Body of pancreas (tissue), 4 donors: Measurements from ENCODE around the gene DUS1L. TPM values are rescaled to one million over a fixed set of nuclear protein-coding genes. Genes with fewer than 3 reads are reported as not detected.
"Not testable (repeated sequence)": the region's sequence is repeated elsewhere in the genome, so short reads cannot be mapped to it uniquely, and the experiment has no call there.

Source experiments
- ATAC-seq: fragments of 150-250 bp; one replicate; pipeline ENCODE4 v1.9.1; 2016
- DNase-seq, 4 donors: peaks; one replicate each; pipeline ENCODE4 v3.0.0-alpha.2; 2019
- H3K27ac ChIP-seq, 4 donors: fragments of 200-600 bp; sonication (generic); 1 replicate in 3 of 4; 2 replicates in 1 of 4; pipeline versions ENCODE4 v1.5.1 to v1.6.1; 2016 to 2019; ENCODE audit warnings: mild to moderate bottlenecking in 1 of 4, mixed read lengths in 1 of 4, moderate library complexity in 1 of 4
- H3K27me3 ChIP-seq, 2 donors: fragments of 200-600 bp; sonication (generic); one replicate each; pipeline ENCODE4 v1.6.0; 2016; ENCODE audit warnings: mild to moderate bottlenecking in 1 of 2
- H3K36me3 ChIP-seq, 2 donors: fragments of 200-600 bp; sonication (generic); replicated peaks in 1 of 2; 2 replicates each; pipeline ENCODE4 v1.5.1; 2016; ENCODE audit warnings: low read depth in 2 of 2; ENCODE audit not compliant: insufficient read depth in 1 of 2
- H3K4me1 ChIP-seq: fragments of 200-600 bp; sonication (generic); one replicate; pipeline ENCODE4 v1.6.0; 2016
- H3K4me3 ChIP-seq, 2 donors: fragments of 200-600 bp; sonication (generic); 1 replicate in 1 of 2; 2 replicates in 1 of 2; pipeline ENCODE4 v1.5.1; 2016 to 2019
- H3K9me3 ChIP-seq, 3 donors: fragments of 200-600 bp; sonication (generic); 1 replicate in 2 of 3; 2 replicates in 1 of 3; pipeline ENCODE4 v1.5.1; 2016
- POLR2A ChIP-seq, 3 donors: fragments of 450-650 bp; IDR thresholded peaks; one replicate each; pipeline ENCODE4 v1.6.1; 2016; ENCODE audit warnings: antibody characterized with exemption in 3 of 3, mild to moderate bottlenecking in 2 of 3
- WGBS, 2 donors: methylation state at CpG; one replicate each; pipeline ENCODE4 v1.1.5; 2017; 5-methylcytosine and 5-hydroxymethylcytosine counted together
- intact Hi-C: fragments of 100-400 bp; cut with DNase I; formaldehyde crosslinking; loops from one replicate; pipeline ENCODE4 v1.15.1; 2023
- total RNA-seq, 2 donors: library from RNA; depleted of rRNA; stranded (reverse); fragments of >200 nt; gene quantifications; one replicate each; pipeline ENCODE4 v1.1.0, GENCODE V29; 2016
- TF ChIP-seq, protein P1 (sequence below), 7 experiments: fragments of 450-650 bp in 4 of 7; fragments of 200-600 bp in 3 of 7; sonication (generic) in 3 of 7; IDR thresholded peaks; one replicate each; pipeline ENCODE4 v1.5.1; 2016 to 2019; ENCODE audit warnings: antibody characterized with exemption in 7 of 7

DUS1L gene
- total RNA-seq, 2 donors from 2014 or later = 76.0 to 128 TPM

DNA sequence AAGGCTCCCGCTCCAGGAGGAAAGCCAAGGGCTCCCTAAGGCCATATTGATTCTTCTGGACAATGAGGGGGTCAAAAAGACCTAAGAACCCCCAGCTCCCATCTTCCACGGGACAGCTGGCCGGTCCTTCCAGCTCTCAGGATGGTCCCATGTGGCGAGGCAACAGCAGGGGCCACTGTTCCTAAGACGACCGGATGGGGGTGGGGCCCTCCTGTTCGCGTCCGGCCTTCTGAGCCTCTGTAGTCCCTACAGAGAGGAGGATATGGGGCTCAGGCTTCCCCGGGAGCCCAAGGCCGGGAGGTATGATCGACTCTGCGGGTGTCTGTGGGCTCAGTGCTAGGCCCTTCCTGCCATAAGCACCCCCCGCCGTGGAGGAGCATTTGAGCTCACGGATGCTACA is 22.1 kb downstream of the DUS1L start:
- intact Hi-C loops = no loop called here
- H3K27me3 ChIP-seq = no peaks in the 10 kb centered on the region
- peaks cover 10% of the 10 kb centered on the region for H3K4me1 ChIP-seq
- H3K4me3 ChIP-seq = no peak overlapping the region
- ATAC-seq (no peak), DNase-seq (no peak)
- H3K9me3 ChIP-seq = no peaks in the 10 kb centered on the region
- WGBS, 2 donors = 74 to 80% methylated on average over 6 to 16 of the region's 16 CpGs
- TF ChIP-seq, protein P1, sequence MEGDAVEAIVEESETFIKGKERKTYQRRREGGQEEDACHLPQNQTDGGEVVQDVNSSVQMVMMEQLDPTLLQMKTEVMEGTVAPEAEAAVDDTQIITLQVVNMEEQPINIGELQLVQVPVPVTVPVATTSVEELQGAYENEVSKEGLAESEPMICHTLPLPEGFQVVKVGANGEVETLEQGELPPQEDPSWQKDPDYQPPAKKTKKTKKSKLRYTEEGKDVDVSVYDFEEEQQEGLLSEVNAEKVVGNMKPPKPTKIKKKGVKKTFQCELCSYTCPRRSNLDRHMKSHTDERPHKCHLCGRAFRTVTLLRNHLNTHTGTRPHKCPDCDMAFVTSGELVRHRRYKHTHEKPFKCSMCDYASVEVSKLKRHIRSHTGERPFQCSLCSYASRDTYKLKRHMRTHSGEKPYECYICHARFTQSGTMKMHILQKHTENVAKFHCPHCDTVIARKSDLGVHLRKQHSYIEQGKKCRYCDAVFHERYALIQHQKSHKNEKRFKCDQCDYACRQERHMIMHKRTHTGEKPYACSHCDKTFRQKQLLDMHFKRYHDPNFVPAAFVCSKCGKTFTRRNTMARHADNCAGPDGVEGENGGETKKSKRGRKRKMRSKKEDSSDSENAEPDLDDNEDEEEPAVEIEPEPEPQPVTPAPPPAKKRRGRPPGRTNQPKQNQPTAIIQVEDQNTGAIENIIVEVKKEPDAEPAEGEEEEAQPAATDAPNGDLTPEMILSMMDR (IDR thresholded peaks at IDR 0.05) = no peak
- TF ChIP-seq POLR2A (IDR thresholded peaks at IDR 0.05) = no peak
- no peaks in the 10 kb centered on the region for H3K36me3 ChIP-seq
- no peak overlapping the region for H3K27ac ChIP-seq

DNA sequence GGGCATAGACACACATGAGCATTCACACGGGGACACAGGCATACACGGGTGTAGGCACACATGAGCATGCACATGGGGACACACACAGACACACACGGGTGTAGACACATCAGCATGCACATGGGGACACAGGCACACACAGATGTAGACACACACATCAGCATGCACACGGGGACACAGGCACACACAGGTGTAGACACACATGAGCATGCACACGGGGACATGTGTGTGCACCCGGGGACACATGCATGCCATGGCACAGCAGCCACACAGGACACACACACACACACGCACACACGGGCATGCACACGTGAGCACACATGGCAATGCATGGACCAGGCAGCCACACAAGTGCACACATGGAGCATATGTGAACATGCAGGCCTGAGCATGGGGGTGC is 23.0 kb downstream of the DUS1L start:
- DNase-seq (no peak), ATAC-seq (no peak)
- no peaks in the 10 kb centered on the region for H3K9me3 ChIP-seq
- no peak for TF ChIP-seq POLR2A (IDR thresholded peaks at IDR 0.05)
- TF ChIP-seq, protein P1 (IDR thresholded peaks at IDR 0.05) = no peak
- no peak overlapping the region for H3K4me3 ChIP-seq
- H3K4me1 ChIP-seq = peaks cover 15% of the 10 kb centered on the region
- no peaks in the 10 kb centered on the region for H3K27me3 ChIP-seq
- intact Hi-C loops = no loop called here
- H3K36me3 ChIP-seq = no peaks in the 10 kb centered on the region
- 77 to 83% methylated on average over 3 to 9 of the region's 9 CpGs for WGBS, 2 donors
- no peak overlapping the region for H3K27ac ChIP-seq

DNA sequence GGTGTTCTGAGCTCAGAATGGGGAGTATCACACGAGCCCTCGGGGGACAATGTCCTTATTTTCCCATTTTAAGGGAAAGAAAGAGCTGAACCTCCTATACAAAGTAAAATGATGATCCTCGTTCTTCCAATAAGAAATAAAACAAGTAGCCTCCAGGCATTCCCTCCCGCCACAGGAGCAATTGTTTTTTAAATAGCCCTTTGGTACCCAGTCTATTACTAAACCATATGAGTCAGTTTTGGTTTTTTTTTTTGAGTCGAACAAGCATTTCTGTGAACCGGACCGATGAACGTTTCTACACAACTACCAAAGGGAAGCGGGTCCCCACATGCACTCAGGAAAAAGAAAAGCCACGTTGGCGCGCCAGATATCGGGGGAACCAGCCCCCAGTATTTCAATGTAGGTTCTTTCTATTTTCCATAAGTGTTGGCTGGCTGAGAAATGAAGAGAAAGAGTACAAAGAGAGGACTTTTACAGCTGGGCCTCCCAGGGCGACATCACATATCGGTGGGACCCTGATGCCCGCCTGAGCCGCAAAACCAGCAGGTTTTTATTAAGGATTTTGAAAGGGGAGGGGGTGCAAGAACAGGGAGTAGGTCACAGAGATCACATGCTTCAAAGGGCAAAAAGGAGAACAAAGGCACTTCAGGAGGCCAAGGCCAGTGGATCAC is 24.3 kb downstream of the DUS1L start:
- ATAC-seq (no peak), DNase-seq (no peak)
- Histone ChIP-seq H3K27me3 (no peaks in the 10 kb centered on the region), H3K27ac (no peak overlapping the region), H3K36me3 (no peaks in the 10 kb centered on the region), H3K9me3 (no peaks in the 10 kb centered on the region), H3K4me1 (peaks cover 23% of the 10 kb centered on the region), H3K4me3 (no peak overlapping the region)
- TF ChIP-seq POLR2A (IDR thresholded peaks at IDR 0.05) = no peak
- TF ChIP-seq, protein P1 (IDR thresholded peaks at IDR 0.05) = no peak
- 85 to 88% methylated on average over 17 of the region's 17 CpGs for WGBS, 2 donors
- intact Hi-C loops = no loop called here

DNA sequence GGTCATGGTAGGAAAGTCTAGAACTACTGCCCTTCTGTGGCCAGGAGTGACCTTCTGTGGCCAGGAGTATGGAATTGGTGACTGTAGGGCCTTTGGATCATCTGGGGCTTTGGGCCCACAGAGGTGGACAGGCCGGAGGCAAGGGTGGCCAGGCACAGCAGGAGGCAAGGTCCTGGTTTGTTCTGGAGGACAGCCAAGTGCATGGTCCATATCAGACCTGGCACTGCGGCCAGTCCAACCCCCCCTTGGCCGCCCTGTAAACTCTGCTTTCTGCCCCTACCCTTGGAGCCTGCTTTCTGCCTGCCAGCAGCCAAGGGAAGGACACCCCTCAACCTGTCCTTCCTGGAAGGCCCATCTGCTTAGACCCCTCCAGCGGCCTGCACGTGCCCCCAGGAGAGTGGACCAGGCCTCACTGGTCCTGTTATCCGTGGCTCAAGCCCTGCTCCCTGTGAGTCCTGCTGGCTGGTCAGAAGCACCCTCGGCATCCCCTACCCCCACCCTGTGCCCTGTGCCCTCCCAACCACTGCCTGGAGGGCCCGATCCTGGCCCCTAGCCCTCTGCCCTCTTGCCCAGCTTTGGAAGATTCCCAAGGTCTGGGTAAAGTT is 25.8 kb downstream of the DUS1L start:
- no peak overlapping the region for H3K27ac ChIP-seq
- intact Hi-C loops = no loop called here
- peak in 1 of 4 donors; percentile 54 for DNase-seq
- no peak overlapping the region for H3K4me3 ChIP-seq
- WGBS, 2 donors = 59 to 71% methylated on average over 2 to 8 of the region's 8 CpGs
- no peaks in the 10 kb centered on the region for H3K36me3 ChIP-seq
- ATAC-seq = no peak
- peaks cover 30% of the 10 kb centered on the region for H3K4me1 ChIP-seq
- no peaks in the 10 kb centered on the region for H3K27me3 ChIP-seq
- TF ChIP-seq, protein P1 (IDR thresholded peaks at IDR 0.05) = no peak
- TF ChIP-seq POLR2A (IDR thresholded peaks at IDR 0.05) = no peak
- H3K9me3 ChIP-seq = no peaks in the 10 kb centered on the region

DNA sequence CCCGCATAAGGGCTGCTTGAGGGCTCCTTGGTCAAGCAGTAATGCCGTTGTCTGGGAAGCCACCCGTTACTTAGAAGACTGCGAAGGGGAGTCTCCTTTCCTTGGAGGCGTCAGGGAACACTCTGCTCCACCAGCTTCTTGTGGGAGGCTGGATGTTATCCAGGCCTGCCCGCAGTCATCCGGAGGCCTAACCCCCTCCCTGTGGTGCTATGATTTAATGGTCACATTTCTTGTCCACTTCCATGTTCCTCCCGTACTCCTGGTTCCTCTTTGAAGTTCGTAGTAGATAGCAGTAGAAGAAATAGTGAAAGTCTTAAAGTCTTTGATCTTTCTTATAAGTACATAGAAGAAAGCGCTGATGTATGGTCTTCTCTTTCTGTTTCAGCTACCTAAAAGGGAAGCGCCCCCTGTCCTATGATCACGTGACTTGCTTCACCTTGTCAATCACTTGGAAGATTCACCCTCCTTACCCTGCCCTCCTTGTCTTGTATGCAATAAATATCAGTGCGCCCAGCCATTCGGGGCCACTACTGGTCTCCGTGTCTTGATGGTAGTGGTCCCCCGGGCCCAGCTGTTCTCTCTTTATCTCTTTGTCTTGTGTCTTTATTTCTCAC is 26.7 kb downstream of the DUS1L start:
- H3K4me3 ChIP-seq, H3K27me3 ChIP-seq, H3K9me3 ChIP-seq, DNase-seq, H3K36me3 ChIP-seq, H3K27ac ChIP-seq, intact Hi-C loops, ATAC-seq: not testable (repeated sequence)
- WGBS, 2 donors = 86 to 90% methylated on average over 16 of the region's 16 CpGs
- peaks cover 30% of the 10 kb centered on the region for H3K4me1 ChIP-seq
